ENCODE measurements around the gene RBM20. TPM values are rescaled to one million over a fixed set of nuclear protein-coding genes. Genes with fewer than 3 reads are reported as not detected.
A peak's percentile ranks its signal among the peaks of the same experiment; 100 is the strongest.
"Not testable (repeated sequence)": the region's sequence is repeated elsewhere in the genome, so short reads cannot be mapped to it uniquely, and the experiment has no call there.

Gene RBM20
- total and polyA plus RNA-seq, 2 experiments from 2014 or later, result 3.7 to 4.0 TPM

- Histone ChIP-seq H2AFZ (peak overlapping the region; percentile 31), H3K27me3 (no peaks in the 10 kb centered on the region), H3K36me3 (replicated peaks; ENCODE audit: insufficient read depth, low read depth) (no peaks in the 10 kb centered on the region), H3K27ac (peak overlapping the region; percentile 90), H3K9me2 (replicated peaks; ENCODE audit: insufficient read depth) (no peaks in the 10 kb centered on the region), H3K4me2 (peak overlapping the region; percentile 48), H3K4me1 (ENCODE audit: insufficient read depth) (peaks cover 65% of the 10 kb centered on the region), H3K4me3 (no peak overlapping the region), H4K20me1 (ENCODE audit: insufficient read depth, poor library complexity, severe bottlenecking) (no peaks in the 10 kb centered on the region), H3K9me3 (ENCODE audit: low read depth) (no peaks in the 10 kb centered on the region), H3K79me2 (no peaks in the 10 kb centered on the region)
- 63% methylated on average over 6 of the region's 6 CpGs for WGBS (ENCODE audit: low lambda C conversion rate, missing lambda C conversion rate)
- TF ChIP-seq EZH2 (IDR thresholded peaks at IDR 0.05; ENCODE audit: borderline replicate concordance) (no peak), EZH2phosphoT487 (IDR thresholded peaks at IDR 0.05; ENCODE audit: low read depth, severe bottlenecking, unreplicated experiment) (no peak), CTCF (IDR thresholded peaks at IDR 0.05; ENCODE audit: poor library complexity) (no peak)
- no peak for DNase-seq (ENCODE audit: low spot score)
Measured at GRCh38 chr10:110864662-110865140, 220.6 kb downstream of the RBM20 start.

- peak; percentile 81 for DNase-seq (ENCODE audit: low spot score)
- no peaks in the 10 kb centered on the region for H4K20me1 ChIP-seq (ENCODE audit: insufficient read depth, poor library complexity, severe bottlenecking)
- H3K36me3 ChIP-seq (replicated peaks; ENCODE audit: insufficient read depth, low read depth), result no peaks in the 10 kb centered on the region
- H3K79me2 ChIP-seq, result no peaks in the 10 kb centered on the region
- no peaks in the 10 kb centered on the region for H3K27me3 ChIP-seq
- WGBS (ENCODE audit: low lambda C conversion rate, missing lambda C conversion rate), result 38% methylated on average over 6 of the region's 6 CpGs
- H2AFZ ChIP-seq, result no peak overlapping the region
- H3K4me3 ChIP-seq, result no peak overlapping the region
- no peaks in the 10 kb centered on the region for H3K9me3 ChIP-seq (ENCODE audit: low read depth)
- TF ChIP-seq CTCF (IDR thresholded peaks at IDR 0.05; ENCODE audit: poor library complexity) (no peak), EZH2 (IDR thresholded peaks at IDR 0.05; ENCODE audit: borderline replicate concordance) (no peak), EZH2phosphoT487 (IDR thresholded peaks at IDR 0.05; ENCODE audit: low read depth, severe bottlenecking, unreplicated experiment) (no peak)
- peaks cover 59% of the 10 kb centered on the region for H3K4me1 ChIP-seq (ENCODE audit: insufficient read depth)
- H3K9me2 ChIP-seq (replicated peaks; ENCODE audit: insufficient read depth), result no peaks in the 10 kb centered on the region
- H3K27ac ChIP-seq, result peak overlapping the region; percentile 90
- peak overlapping the region; percentile 48 for H3K4me2 ChIP-seq
Measured at GRCh38 chr10:110865186-110865808, 221.2 kb downstream of the RBM20 start.

GRCh38 chr10:110865809-110866482 lies 221.8 kb downstream of the RBM20 start:
- Histone ChIP-seq H3K27ac (peak overlapping the region; percentile 90), H4K20me1 (ENCODE audit: insufficient read depth, poor library complexity, severe bottlenecking) (no peaks in the 10 kb centered on the region), H2AFZ (no peak overlapping the region), H3K9me2 (replicated peaks; ENCODE audit: insufficient read depth) (no peaks in the 10 kb centered on the region), H3K36me3 (replicated peaks; ENCODE audit: insufficient read depth, low read depth) (no peaks in the 10 kb centered on the region), H3K4me1 (ENCODE audit: insufficient read depth) (peaks cover 56% of the 10 kb centered on the region), H3K27me3 (no peaks in the 10 kb centered on the region), H3K79me2 (peaks cover 5% of the 10 kb centered on the region), H3K9me3 (ENCODE audit: low read depth) (no peaks in the 10 kb centered on the region), H3K4me2 (peak overlapping the region; percentile 48), H3K4me3 (no peak overlapping the region)
- WGBS (ENCODE audit: low lambda C conversion rate, missing lambda C conversion rate), result 69% methylated on average over 4 of the region's 4 CpGs
- TF ChIP-seq CTCF (IDR thresholded peaks at IDR 0.05; ENCODE audit: poor library complexity) (no peak), EZH2phosphoT487 (IDR thresholded peaks at IDR 0.05; ENCODE audit: low read depth, severe bottlenecking, unreplicated experiment) (no peak), EZH2 (IDR thresholded peaks at IDR 0.05; ENCODE audit: borderline replicate concordance) (no peak)
- DNase-seq (ENCODE audit: low spot score), result peak; percentile 39

- H3K9me3 ChIP-seq (ENCODE audit: low read depth); H4K20me1 ChIP-seq (ENCODE audit: insufficient read depth, poor library complexity, severe bottlenecking); H3K4me2 ChIP-seq; H3K4me3 ChIP-seq; H3K9me2 ChIP-seq (replicated peaks; ENCODE audit: insufficient read depth); DNase-seq (ENCODE audit: low spot score); H2AFZ ChIP-seq; H3K27me3 ChIP-seq; H3K79me2 ChIP-seq; H3K36me3 ChIP-seq (replicated peaks; ENCODE audit: insufficient read depth, low read depth): not testable (repeated sequence)
- H3K4me1 ChIP-seq (ENCODE audit: insufficient read depth), result peaks cover 54% of the 10 kb centered on the region
- 76% methylated on average over 8 of the region's 8 CpGs for WGBS (ENCODE audit: low lambda C conversion rate, missing lambda C conversion rate)
- H3K27ac ChIP-seq, result peak overlapping the region; percentile 90
Measured at GRCh38 chr10:110867011-110867806, 223.1 kb downstream of the RBM20 start.

Measured in hepatocyte (in vitro differentiated cells).